HEK293 (cell line): Measurements from ENCODE around the gene DCST2.

ENCODE experiments used
- ATF2 ChIP-seq: fragments of 450-650 bp; formaldehyde crosslinking; IDR thresholded peaks from 2 replicates; pipeline ENCODE4 v1.5.1; 2016; ENCODE audit warnings: missing biosample characterization, missing genetic modification characterization, low read depth
- ELK4 ChIP-seq: IDR thresholded peaks from 2 replicates; pipeline ENCODE4 v1.6.1; 2011; ENCODE audit warnings: mild to moderate bottlenecking, low read depth, low read length, borderline replicate concordance
- GLI4 ChIP-seq: fragments of 450-650 bp; formaldehyde crosslinking; IDR thresholded peaks from 2 replicates; pipeline ENCODE4 v1.5.1; 2016; ENCODE audit warnings: missing biosample characterization, missing genetic modification characterization
- GLIS2 ChIP-seq: fragments of 450-650 bp; formaldehyde crosslinking; IDR thresholded peaks from 2 replicates; pipeline ENCODE4 v1.5.1; 2016; ENCODE audit warnings: missing biosample characterization, missing genetic modification characterization
- HOXA7 ChIP-seq: sonication (generic); formaldehyde crosslinking; IDR thresholded peaks from 2 replicates; pipeline ENCODE4 v1.8.1; 2022; ENCODE audit warnings: missing genetic modification reagents, borderline replicate concordance
- KLF16 ChIP-seq: fragments of 450-650 bp; formaldehyde crosslinking; IDR thresholded peaks from 2 replicates; pipeline ENCODE4 v1.5.1; 2017; ENCODE audit warnings: missing biosample characterization, missing genetic modification characterization
- REPIN1 ChIP-seq: fragments of 450-650 bp; formaldehyde crosslinking; IDR thresholded peaks from 2 replicates; pipeline ENCODE4 v1.5.1; 2017; ENCODE audit warnings: missing biosample characterization, missing genetic modification characterization, low read depth
- SP2 ChIP-seq: fragments of 450-650 bp; formaldehyde crosslinking; IDR thresholded peaks from 2 replicates; pipeline ENCODE4 v1.5.1; 2016; ENCODE audit warnings: missing biosample characterization, missing genetic modification characterization
- TSHZ1 ChIP-seq: fragments of 450-650 bp; formaldehyde crosslinking; IDR thresholded peaks from 2 replicates; pipeline ENCODE4 v1.5.1; 2016; ENCODE audit warnings: missing biosample characterization, missing genetic modification characterization, borderline replicate concordance
- ZBTB20 ChIP-seq: fragments of 450-650 bp; formaldehyde crosslinking; IDR thresholded peaks from 2 replicates; pipeline ENCODE4 v1.5.1; 2016; ENCODE audit warnings: missing biosample characterization, missing genetic modification characterization
- ZNF311 ChIP-seq: fragments of 450-650 bp; formaldehyde crosslinking; IDR thresholded peaks from 2 replicates; pipeline ENCODE4 v1.5.1; 2017; ENCODE audit warnings: missing biosample characterization, missing genetic modification characterization, borderline replicate concordance
- ZNF324 ChIP-seq: fragments of 450-650 bp; formaldehyde crosslinking; IDR thresholded peaks from 2 replicates; pipeline ENCODE4 v1.5.1; 2016; ENCODE audit warnings: missing biosample characterization, missing genetic modification characterization
- ZNF416 ChIP-seq: fragments of 450-650 bp; formaldehyde crosslinking; IDR thresholded peaks from 2 replicates; pipeline ENCODE4 v1.5.1; 2016; ENCODE audit warnings: missing biosample characterization, missing genetic modification characterization
- ZNF621 ChIP-seq: fragments of 450-650 bp; formaldehyde crosslinking; IDR thresholded peaks from 2 replicates; pipeline ENCODE4 v1.5.1; 2017; ENCODE audit warnings: missing biosample characterization, missing genetic modification characterization
- ZNF76 ChIP-seq: fragments of 450-650 bp; formaldehyde crosslinking; IDR thresholded peaks from 2 replicates; pipeline ENCODE4; 2016; ENCODE audit warnings: low read depth, missing biosample characterization, missing genetic modification characterization, borderline replicate concordance
- ZNF843 ChIP-seq: fragments of 450-650 bp; formaldehyde crosslinking; IDR thresholded peaks from 2 replicates; pipeline ENCODE4 v1.5.1; 2016; ENCODE audit warnings: missing biosample characterization, missing genetic modification characterization
- TF ChIP-seq, protein P1 (sequence below): fragments of 450-650 bp; formaldehyde crosslinking; IDR thresholded peaks from 2 replicates; pipeline ENCODE4 v1.5.1; 2017; ENCODE audit warnings: missing biosample characterization, missing genetic modification characterization
- TF ChIP-seq, protein P2 (sequence below): fragments of 450-650 bp; formaldehyde crosslinking; IDR thresholded peaks from 2 replicates; pipeline ENCODE4 v1.5.0; 2017; ENCODE audit warnings: missing biosample characterization, missing genetic modification characterization, borderline replicate concordance
- TF ChIP-seq, protein P3 (sequence below): fragments of 450-650 bp; formaldehyde crosslinking; IDR thresholded peaks from 2 replicates; pipeline ENCODE4 v1.5.1; 2017; ENCODE audit warnings: missing biosample characterization, missing genetic modification characterization
- TF ChIP-seq, protein P4 (sequence below): fragments of 450-650 bp; formaldehyde crosslinking; conservative IDR thresholded peaks from 2 replicates; pipeline ENCODE4 v1.5.1; 2016; ENCODE audit warnings: low read depth, missing biosample characterization, missing genetic modification characterization

The DCST2 gene

DNA sequence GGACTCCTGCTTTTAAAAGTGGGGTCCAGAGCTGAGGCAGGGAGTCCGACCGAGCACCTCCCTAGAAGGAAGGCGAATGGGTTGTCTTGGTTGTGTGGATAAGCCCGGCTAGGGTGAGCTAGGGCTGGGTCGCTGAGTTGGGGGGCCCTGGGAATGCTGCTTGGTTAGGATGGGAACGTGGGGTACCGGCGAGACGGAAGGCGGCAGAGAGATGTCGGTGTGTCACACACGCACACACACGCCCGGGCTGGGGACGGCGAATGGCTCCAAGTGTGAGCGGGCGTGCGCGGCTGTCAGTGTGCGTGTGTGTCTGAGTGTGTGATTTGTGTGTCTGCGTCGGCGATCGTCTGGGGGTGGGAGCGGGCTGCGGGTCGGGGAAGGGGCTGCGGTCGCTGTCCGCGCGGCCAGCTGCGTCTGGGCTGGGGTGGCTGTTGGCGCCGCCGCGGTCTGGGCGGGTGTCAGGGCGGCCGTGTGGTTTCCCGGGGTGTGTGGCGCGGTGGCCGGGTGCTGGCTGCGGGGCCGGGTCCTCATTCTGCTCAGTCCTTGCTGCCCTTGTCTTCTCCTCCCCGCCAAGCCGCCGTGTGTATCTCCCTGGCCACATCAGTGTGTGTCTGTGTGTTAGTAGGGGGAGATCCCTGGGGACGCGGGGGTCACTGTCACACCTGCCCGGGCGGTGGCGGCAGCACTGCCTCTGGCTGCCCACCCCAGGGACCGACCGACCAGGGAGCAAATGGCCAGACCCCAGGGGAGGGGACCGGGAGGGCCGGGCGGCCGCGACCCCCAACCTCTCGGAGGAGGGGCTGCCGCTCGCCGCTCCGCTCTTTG lies 46.1 kb upstream of the DCST2 start (continued):
- TF ChIP-seq ELK4 (no peak), ZBTB20 (tag by site-specific recombination) (peak; percentile 98), ZNF416 (no peak), SP2 (tag by site-specific recombination) (no peak; the same call in 1 of the 2 replicates), HOXA7 (CRISPR knock-in tag) (no peak), ZNF621 (tag by site-specific recombination) (no peak), ZNF311 (tag by site-specific recombination) (no peak), ZNF843 (tag by site-specific recombination) (0 out of 2 replicates have a peak, but pooled peaks have one; percentile 19), ZNF324 (tag by site-specific recombination) (no peak), GLIS2 (peak; percentile 97), REPIN1 (tag by site-specific recombination) (no peak), KLF16 (0 out of 2 replicates have a peak, but pooled peaks have one; percentile 26), GLI4 (no peak), ATF2 (tag by site-specific recombination) (no peak), ZNF76 (tag by site-specific recombination) (no peak), TSHZ1 (tag by site-specific recombination) (no peak)
- TF ChIP-seq, protein P1, sequence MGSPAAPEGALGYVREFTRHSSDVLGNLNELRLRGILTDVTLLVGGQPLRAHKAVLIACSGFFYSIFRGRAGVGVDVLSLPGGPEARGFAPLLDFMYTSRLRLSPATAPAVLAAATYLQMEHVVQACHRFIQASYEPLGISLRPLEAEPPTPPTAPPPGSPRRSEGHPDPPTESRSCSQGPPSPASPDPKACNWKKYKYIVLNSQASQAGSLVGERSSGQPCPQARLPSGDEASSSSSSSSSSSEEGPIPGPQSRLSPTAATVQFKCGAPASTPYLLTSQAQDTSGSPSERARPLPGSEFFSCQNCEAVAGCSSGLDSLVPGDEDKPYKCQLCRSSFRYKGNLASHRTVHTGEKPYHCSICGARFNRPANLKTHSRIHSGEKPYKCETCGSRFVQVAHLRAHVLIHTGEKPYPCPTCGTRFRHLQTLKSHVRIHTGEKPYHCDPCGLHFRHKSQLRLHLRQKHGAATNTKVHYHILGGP (tag by site-specific recombination): no peak
- TF ChIP-seq, protein P2, sequence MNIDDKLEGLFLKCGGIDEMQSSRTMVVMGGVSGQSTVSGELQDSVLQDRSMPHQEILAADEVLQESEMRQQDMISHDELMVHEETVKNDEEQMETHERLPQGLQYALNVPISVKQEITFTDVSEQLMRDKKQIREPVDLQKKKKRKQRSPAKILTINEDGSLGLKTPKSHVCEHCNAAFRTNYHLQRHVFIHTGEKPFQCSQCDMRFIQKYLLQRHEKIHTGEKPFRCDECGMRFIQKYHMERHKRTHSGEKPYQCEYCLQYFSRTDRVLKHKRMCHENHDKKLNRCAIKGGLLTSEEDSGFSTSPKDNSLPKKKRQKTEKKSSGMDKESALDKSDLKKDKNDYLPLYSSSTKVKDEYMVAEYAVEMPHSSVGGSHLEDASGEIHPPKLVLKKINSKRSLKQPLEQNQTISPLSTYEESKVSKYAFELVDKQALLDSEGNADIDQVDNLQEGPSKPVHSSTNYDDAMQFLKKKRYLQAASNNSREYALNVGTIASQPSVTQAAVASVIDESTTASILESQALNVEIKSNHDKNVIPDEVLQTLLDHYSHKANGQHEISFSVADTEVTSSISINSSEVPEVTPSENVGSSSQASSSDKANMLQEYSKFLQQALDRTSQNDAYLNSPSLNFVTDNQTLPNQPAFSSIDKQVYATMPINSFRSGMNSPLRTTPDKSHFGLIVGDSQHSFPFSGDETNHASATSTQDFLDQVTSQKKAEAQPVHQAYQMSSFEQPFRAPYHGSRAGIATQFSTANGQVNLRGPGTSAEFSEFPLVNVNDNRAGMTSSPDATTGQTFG (tag by site-specific recombination): no peak
- TF ChIP-seq, protein P3, sequence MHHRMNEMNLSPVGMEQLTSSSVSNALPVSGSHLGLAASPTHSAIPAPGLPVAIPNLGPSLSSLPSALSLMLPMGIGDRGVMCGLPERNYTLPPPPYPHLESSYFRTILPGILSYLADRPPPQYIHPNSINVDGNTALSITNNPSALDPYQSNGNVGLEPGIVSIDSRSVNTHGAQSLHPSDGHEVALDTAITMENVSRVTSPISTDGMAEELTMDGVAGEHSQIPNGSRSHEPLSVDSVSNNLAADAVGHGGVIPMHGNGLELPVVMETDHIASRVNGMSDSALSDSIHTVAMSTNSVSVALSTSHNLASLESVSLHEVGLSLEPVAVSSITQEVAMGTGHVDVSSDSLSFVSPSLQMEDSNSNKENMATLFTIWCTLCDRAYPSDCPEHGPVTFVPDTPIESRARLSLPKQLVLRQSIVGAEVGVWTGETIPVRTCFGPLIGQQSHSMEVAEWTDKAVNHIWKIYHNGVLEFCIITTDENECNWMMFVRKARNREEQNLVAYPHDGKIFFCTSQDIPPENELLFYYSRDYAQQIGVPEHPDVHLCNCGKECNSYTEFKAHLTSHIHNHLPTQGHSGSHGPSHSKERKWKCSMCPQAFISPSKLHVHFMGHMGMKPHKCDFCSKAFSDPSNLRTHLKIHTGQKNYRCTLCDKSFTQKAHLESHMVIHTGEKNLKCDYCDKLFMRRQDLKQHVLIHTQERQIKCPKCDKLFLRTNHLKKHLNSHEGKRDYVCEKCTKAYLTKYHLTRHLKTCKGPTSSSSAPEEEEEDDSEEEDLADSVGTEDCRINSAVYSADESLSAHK (tag by site-specific recombination): no peak
- TF ChIP-seq, protein P4, sequence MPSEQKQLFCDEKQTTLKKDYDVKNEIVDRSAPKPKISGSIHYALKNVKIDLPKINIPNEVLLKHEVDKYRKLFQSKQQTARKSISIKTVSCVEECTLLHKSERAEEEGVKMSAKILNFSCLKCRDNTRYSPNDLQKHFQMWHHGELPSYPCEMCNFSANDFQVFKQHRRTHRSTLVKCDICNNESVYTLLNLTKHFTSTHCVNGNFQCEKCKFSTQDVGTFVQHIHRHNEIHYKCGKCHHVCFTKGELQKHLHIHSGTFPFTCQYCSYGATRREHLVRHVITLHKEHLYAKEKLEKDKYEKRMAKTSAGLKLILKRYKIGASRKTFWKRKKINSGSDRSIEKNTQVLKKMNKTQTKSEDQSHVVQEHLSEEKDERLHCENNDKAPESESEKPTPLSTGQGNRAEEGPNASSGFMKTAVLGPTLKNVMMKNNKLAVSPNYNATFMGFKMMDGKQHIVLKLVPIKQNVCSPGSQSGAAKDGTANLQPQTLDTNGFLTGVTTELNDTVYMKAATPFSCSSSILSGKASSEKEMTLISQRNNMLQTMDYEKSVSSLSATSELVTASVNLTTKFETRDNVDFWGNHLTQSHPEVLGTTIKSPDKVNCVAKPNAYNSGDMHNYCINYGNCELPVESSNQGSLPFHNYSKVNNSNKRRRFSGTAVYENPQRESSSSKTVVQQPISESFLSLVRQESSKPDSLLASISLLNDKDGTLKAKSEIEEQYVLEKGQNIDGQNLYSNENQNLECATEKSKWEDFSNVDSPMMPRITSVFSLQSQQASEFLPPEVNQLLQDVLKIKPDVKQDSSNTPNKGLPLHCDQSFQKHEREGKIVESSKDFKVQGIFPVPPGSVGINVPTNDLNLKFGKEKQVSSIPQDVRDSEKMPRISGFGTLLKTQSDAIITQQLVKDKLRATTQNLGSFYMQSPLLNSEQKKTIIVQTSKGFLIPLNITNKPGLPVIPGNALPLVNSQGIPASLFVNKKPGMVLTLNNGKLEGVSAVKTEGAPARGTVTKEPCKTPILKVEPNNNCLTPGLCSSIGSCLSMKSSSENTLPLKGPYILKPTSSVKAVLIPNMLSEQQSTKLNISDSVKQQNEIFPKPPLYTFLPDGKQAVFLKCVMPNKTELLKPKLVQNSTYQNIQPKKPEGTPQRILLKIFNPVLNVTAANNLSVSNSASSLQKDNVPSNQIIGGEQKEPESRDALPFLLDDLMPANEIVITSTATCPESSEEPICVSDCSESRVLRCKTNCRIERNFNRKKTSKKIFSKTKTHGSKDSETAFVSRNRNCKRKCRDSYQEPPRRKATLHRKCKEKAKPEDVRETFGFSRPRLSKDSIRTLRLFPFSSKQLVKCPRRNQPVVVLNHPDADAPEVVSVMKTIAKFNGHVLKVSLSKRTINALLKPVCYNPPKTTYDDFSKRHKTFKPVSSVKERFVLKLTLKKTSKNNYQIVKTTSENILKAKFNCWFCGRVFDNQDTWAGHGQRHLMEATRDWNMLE (tag by site-specific recombination): no peak
